ENCODE measurements around the gene TSPAN14.

DNA sequence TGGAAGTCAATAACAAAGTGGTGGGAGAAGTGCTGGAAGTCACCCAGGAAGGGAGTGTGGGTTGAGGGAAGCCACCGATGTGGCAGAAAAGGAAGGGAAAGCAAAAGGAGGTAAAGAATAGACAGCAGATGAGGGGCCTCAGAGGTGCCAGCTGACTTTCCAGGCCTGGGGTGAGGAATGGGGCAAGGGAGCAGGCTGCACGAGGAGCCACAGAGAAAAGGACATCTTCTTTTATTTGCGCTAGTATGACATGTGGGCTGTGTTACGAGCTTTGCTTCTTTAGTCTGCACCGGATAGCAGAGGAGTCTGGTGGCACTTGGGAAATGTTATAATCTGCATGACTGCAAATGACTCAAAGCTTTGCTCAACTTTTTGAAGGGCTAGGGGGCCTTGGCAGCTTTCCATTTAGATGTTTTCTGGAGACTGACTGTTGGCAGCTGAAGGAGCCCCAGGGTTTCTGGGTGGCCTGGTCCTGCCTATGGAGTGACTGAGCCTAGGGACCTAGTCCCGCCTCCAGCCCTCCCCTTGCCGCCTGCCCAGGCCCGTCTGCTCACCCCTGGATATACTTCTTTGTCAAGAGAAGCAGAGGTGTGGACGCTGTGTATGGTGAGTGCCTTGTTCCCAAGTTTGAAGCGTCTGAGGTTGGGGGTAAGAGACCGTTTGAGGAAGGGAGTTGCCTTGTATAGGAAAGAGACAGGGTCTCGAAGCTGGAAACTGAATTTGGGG is 40.7 kb upstream of the TSPAN14 start:
- TF ChIP-seq POLR2AphosphoS5 (IDR thresholded peaks at IDR 0.05; ENCODE audit: borderline replicate concordance, low read depth, low read length) (no peak), EZH2 (IDR thresholded peaks at IDR 0.05) (no peak)

Measured in SK-N-MC (cell line).